DND-41 (cell line): Measurements from ENCODE around the gene TSN.

Experiments used
- ATAC-seq: fragments of 200-7000 bp; cut with Tn5 transposase; 3 replicates; pipeline ENCODE4 v1.9.1; 2021; ENCODE audit warnings: low read depth; ENCODE audit not compliant: insufficient read depth
- DNase-seq: peaks from one replicate; pipeline ENCODE4 v3.0.0-alpha.2; 2020
- H2AFZ ChIP-seq: 2 replicates; pipeline ENCODE4 v1.6.0; 2012; ENCODE audit warnings: low read depth, low read length
- H3K27ac ChIP-seq: 2 replicates; pipeline ENCODE4 v1.5.1; 2012; ENCODE audit warnings: low read length, inconsistent platforms
- H3K27me3 ChIP-seq: fragments of 200-600 bp; sonication (generic); 2 replicates; pipeline ENCODE4 v1.6.0; 2012; ENCODE audit warnings: low read length, mild to moderate bottlenecking, inconsistent platforms; ENCODE audit not compliant: insufficient read depth, poor library complexity
- H3K36me3 ChIP-seq: 2 replicates; pipeline ENCODE4 v1.5.1; 2012; ENCODE audit warnings: low read length, inconsistent platforms; ENCODE audit not compliant: insufficient read depth
- H3K4me1 ChIP-seq: 2 replicates; pipeline ENCODE4 v1.5.1; 2012; ENCODE audit warnings: mild to moderate bottlenecking, low read length; ENCODE audit not compliant: insufficient read depth
- H3K4me2 ChIP-seq: 2 replicates; pipeline ENCODE4 v1.6.0; 2012; ENCODE audit warnings: mild to moderate bottlenecking, moderate library complexity, low read length, inconsistent platforms; ENCODE audit not compliant: insufficient read depth
- H3K4me3 ChIP-seq, 2 experiments: fragments of 200-600 bp in 1 of 2; shearing (Covaris generic) in 1 of 2; 2 replicates each; pipeline ENCODE4 v1.5.1; 2012 to 2016; ENCODE audit warnings: inconsistent platforms in 2 of 2, low read length in 2 of 2, mild to moderate bottlenecking in 2 of 2, low read depth in 1 of 2, moderate library complexity in 1 of 2
- H3K79me2 ChIP-seq: 2 replicates; pipeline ENCODE4 v1.6.0; 2012; ENCODE audit warnings: low read length, inconsistent platforms; ENCODE audit not compliant: insufficient read depth
- H3K9ac ChIP-seq: 2 replicates; pipeline ENCODE4 v1.6.0; 2012; ENCODE audit warnings: low read depth, mild to moderate bottlenecking, inconsistent platforms, low read length, moderate library complexity
- H3K9me3 ChIP-seq: 2 replicates; pipeline ENCODE4 v1.5.1; 2012; ENCODE audit warnings: low read length, moderate library complexity, mild to moderate bottlenecking, inconsistent platforms; ENCODE audit not compliant: insufficient read depth, severe bottlenecking
- H4K20me1 ChIP-seq: 2 replicates; pipeline ENCODE4 v1.6.0; 2012; ENCODE audit warnings: low read length; ENCODE audit not compliant: insufficient read depth
- EZH2 ChIP-seq: IDR thresholded peaks from 3 replicates; pipeline ENCODE4 v1.6.1; 2012; ENCODE audit warnings: borderline replicate concordance, low read depth, mild to moderate bottlenecking, moderate library complexity, low read length, inconsistent platforms; ENCODE audit not compliant: severe bottlenecking
- TF ChIP-seq, protein P1 (sequence below): IDR thresholded peaks from 2 replicates; pipeline ENCODE4 v1.5.1; 2012; ENCODE audit warnings: borderline replicate concordance, low read length, moderate library complexity, mild to moderate bottlenecking; ENCODE audit not compliant: poor library complexity, severe bottlenecking; ENCODE audit errors: extremely low read depth

Gene TSN

DNA sequence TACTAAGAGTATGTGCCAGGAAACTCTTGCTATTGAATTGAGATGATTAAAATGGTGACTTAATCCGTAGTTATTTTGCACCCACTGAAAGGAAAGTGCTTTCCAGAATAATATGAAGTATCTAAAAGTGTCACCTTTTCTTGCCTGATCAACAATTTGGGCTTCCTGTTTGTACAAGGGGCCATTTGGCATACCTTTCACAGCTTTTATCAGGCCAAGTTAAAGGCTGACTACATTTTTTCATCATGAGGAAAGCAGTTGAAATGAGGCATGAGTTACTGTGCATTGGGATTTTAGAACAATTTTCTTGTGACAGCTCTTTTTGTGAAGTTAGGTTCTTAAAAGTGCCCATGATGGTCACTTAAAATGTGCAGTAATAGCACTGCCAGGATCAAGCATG is 11.2 kb downstream of the TSN start:
- ATAC-seq, result no peak
- H3K36me3 ChIP-seq, result peaks cover 65% of the 10 kb centered on the region
- no peak for TF ChIP-seq EZH2
- TF ChIP-seq, protein P1, sequence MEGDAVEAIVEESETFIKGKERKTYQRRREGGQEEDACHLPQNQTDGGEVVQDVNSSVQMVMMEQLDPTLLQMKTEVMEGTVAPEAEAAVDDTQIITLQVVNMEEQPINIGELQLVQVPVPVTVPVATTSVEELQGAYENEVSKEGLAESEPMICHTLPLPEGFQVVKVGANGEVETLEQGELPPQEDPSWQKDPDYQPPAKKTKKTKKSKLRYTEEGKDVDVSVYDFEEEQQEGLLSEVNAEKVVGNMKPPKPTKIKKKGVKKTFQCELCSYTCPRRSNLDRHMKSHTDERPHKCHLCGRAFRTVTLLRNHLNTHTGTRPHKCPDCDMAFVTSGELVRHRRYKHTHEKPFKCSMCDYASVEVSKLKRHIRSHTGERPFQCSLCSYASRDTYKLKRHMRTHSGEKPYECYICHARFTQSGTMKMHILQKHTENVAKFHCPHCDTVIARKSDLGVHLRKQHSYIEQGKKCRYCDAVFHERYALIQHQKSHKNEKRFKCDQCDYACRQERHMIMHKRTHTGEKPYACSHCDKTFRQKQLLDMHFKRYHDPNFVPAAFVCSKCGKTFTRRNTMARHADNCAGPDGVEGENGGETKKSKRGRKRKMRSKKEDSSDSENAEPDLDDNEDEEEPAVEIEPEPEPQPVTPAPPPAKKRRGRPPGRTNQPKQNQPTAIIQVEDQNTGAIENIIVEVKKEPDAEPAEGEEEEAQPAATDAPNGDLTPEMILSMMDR, result no peak

DNA sequence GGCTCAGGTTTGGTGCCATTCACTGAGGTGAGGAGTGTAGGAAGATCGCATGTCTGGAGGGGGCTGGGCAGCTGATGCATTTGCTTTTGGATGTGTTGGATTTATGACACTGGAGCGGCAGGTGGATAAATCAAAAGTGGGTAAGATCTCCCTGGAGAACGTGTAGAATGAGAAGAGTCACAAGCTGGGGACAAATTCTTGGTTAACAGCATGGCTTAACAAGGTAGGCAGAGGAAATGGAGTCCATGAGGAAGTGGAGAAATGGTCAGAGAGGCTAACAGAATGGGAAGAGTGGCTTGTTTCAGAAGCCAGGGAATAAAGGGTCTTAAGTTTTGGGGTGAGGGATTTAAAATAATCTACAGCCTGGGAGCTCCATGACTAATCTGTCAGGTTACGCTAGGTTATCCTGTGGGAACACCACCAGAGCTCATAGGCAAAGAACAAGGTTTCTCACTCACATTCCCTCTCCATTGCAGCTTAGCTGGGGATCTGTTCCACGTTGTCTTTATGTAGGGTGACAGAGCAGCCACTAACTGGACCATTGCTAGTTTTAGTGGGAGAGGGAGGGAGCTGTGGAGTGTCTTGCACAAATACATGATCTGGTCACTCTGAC is 12.8 kb downstream of the TSN start:
- H3K4me2 ChIP-seq, result no peak overlapping the region
- no peak overlapping the region for H3K27ac ChIP-seq
- H3K9me3 ChIP-seq, result no peaks in the 10 kb centered on the region
- H3K4me1 ChIP-seq, result no peaks in the 10 kb centered on the region
- TF ChIP-seq, protein P1, result no peak
- TF ChIP-seq EZH2, result no peak
- DNase-seq (no peak), ATAC-seq (no peak; the same call in 1 of the 3 replicates)
- no peaks in the 10 kb centered on the region for H4K20me1 ChIP-seq
- H3K27me3 ChIP-seq, result no peaks in the 10 kb centered on the region
- no peak overlapping the region for H2AFZ ChIP-seq
- peaks cover 54% of the 10 kb centered on the region for H3K36me3 ChIP-seq
- H3K79me2 ChIP-seq, result no peaks in the 10 kb centered on the region
- no peak overlapping the region for H3K9ac ChIP-seq
- H3K4me3 ChIP-seq, result no peak overlapping the region

More for the DNA sequence above, 11.2 kb downstream of the TSN start:
- no peak for DNase-seq
- Histone ChIP-seq H3K9me3 (no peaks in the 10 kb centered on the region), H3K4me1 (no peaks in the 10 kb centered on the region), H3K9ac (no peak overlapping the region), H3K27me3 (no peaks in the 10 kb centered on the region), H3K27ac (no peak overlapping the region), H3K4me3 (no peak overlapping the region), H4K20me1 (no peaks in the 10 kb centered on the region), H2AFZ (no peak overlapping the region), H3K79me2 (no peaks in the 10 kb centered on the region), H3K4me2 (no peak overlapping the region)

DNA sequence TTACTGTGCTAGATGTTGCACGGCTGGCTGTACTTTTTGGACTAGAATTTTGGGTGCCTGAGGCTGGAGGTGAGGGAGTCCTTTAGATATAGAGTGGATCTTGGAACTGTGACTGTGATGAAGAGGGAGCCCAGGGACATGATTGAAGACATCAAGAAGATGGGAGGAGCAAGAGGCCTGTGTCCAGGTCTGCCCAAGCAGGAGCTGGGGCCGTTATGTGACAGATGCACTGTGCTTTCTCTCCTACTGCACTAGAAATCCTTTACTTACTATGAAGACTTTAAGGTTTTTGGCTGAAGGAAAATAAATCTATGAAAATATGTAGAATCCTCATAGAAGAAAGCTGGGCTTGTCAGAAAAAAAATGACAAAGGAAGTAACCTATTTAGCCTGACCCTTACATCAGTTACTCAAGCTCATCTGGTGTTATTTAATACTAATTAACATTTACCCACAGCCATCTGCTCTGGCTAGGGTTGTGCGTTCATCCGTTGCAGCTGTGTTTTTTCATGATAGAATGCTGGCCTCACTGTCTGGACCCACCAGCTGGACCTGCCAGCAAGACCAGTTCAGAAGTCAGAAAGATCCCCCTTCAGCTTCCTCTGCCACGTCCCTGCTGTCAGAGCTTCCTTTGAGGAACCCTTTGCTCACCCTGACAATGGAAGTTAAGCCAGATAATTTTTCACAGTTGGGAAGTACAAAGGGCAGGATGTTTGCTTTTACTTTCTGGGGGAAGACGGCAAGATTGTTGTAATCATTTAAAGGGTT is 16.7 kb downstream of the TSN start:
- no peak for DNase-seq
- Histone ChIP-seq H3K9ac (no peak overlapping the region), H3K4me3 (no peak overlapping the region), H3K36me3 (peaks cover 15% of the 10 kb centered on the region), H3K4me1 (no peaks in the 10 kb centered on the region), H4K20me1 (no peaks in the 10 kb centered on the region), H2AFZ (no peak overlapping the region), H3K4me2 (no peak overlapping the region), H3K79me2 (no peaks in the 10 kb centered on the region), H3K27me3 (no peaks in the 10 kb centered on the region), H3K9me3 (no peaks in the 10 kb centered on the region), H3K27ac (no peak overlapping the region)
- no peak for TF ChIP-seq EZH2
- TF ChIP-seq, protein P1, result no peak
- ATAC-seq, result no peak
